Ramos (cell line): ENCODE results near the gene SLC16A10.

Source experiments
- in situ Hi-C: fragments of 300-500 bp; cut with MboI; formaldehyde crosslinking; loops from one replicate; pipeline ENCODE4 v1.14.3; 2022; ENCODE audit warnings: low sequenced_read_pairs; ENCODE audit not compliant: unreplicated experiment

SLC16A10 gene

DNA sequence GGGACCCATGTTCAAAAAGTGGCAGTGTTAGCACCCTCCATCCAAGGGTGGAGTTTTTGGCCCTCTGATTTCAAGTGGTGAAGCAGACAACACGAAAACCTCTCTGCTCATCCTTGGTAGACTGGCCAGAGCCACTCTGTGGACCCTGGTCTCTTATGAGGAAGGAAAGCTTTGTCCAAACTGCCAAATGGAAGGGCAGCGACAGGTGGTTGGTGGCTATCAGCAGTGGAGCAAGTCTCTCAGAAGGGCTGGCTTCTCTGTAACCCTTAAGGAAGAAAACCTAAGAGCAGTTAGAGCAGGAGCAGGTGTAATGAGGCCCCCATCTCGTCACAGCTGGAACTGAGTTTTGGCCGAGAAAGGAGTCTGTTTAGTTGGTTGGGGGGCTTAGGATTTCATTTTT, 155.8 kb downstream of the SLC16A10 start:
- in situ Hi-C loops, result no loop called here

- in situ Hi-C loops, result no loop called here
These were observed 161.5 kb downstream of the SLC16A10 start for GRCh38 chr6:111248789-111249188.

GRCh38 chr6:111250791-111251354, 163.6 kb downstream of the SLC16A10 start:
- in situ Hi-C loops, result loop anchor here (10.0 to 25.0 kb wide), 2 partner anchors 394 to 786 kb away; no protein-coding TSS in a partner anchor

DNA sequence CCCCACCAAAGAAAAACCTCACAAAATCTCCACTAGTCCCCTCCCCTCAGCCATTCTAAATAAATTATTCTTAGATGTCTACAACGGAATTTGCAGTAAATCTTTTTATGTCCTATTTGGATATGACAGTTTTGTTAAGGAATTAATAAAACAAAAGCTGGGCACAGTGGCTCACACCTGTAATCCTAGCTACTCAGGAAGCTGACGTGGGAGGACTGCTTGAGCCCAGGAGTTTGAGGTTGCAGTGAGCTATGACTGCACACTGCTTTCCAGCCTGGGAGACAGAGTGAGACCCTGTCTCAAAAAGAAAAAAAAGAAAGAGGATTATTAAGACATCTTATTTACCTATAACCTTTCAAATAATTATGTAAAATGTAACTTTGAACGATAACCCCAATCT, 165.4 kb downstream of the SLC16A10 start:
- in situ Hi-C loops, result loop anchor here (10.0 to 25.0 kb wide), 2 partner anchors 392 to 785 kb away; no protein-coding TSS in a partner anchor

DNA sequence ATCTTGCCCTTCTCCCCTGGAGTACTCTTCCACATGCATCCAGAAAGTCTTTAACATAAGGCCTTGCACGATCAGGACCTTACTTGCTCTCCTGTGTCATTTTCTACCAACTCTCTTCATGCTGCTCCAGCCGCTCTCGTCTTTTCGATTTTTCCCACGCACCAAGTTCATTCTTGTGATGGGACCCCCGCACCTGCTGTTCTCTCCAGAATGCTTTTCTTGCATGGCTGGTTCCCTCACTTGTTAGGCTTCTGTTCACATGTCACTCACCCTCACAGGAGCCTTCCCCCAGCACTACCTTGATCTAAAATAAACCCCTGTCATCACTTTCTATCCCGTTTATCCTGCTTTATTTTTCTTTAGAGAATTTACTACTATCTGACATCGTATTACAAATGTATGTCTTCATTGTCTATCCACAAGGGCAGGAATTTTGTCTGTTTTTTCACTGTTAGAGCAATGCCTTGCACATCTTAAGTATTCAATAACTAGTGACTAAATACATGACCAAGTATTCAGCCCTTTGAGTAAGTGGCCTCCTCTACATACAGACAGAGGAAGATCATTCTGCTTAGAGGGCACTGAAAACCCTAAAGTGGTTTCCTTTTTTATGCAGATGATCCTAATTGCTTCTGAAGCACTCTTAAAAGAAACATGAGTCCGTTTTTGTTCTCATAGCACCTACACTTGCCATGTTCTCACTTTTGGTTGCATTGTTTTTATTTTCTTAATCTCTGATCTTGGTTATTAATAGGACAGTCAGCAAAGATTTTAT, 166.9 kb downstream of the SLC16A10 start:
- in situ Hi-C loops, result loop anchor here (10.0 to 25.0 kb wide), 2 partner anchors 391 to 783 kb away; no protein-coding TSS in a partner anchor

- in situ Hi-C loops, result loop anchor here (10.0 to 25.0 kb wide), 2 partner anchors 390 to 783 kb away; no protein-coding TSS in a partner anchor
These were observed 167.5 kb downstream of the SLC16A10 start for GRCh38 chr6:111254779-111255166.

DNA sequence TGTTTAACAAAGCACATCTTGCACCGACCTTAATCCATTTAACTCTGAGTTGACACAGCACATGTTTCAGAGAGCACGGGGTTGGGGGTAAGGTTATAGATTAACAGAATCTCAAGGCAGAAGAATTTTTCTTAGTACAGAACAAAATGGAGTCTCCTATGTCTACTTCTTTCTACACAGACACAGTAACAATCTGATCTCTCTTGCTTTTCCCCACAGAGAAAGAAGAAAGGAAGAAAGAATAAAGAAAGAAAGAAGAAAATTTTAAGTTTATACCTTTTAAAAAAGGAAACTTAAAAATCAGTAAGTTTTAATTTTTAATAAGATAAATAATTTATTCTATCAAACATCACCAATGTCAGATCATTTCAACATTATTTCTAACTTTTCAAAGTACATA, 168.5 kb downstream of the SLC16A10 start:
- in situ Hi-C loops, result loop anchor here (10.0 to 25.0 kb wide), 2 partner anchors 389 to 781 kb away; no protein-coding TSS in a partner anchor

DNA sequence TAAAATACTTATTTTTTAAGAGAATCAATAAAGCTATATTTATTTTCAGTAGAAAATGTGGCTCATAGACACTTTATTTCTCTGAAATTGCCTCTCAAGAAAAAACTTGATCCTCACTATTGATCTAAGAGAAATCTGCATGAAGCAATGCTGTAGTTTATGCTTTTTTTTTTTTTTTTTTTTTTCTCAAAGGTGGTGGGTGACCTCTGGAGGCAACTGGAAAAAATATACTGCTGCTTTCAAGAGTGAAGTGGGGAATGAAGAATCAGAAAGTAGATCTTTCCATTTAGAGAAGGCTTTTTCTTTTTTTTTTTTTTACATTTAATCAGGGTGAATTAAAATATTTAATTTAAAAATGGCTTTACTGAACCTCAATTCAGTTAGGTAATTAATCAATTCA, 169.3 kb downstream of the SLC16A10 start:
- in situ Hi-C loops, result loop anchor here (10.0 to 25.0 kb wide), 2 partner anchors 388 to 781 kb away; no protein-coding TSS in a partner anchor

GRCh38 chr6:111258010-111258409, 170.7 kb downstream of the SLC16A10 start:
- in situ Hi-C loops, result loop anchor here (10.0 to 25.0 kb wide), 2 partner anchors 387 to 779 kb away; no protein-coding TSS in a partner anchor

DNA sequence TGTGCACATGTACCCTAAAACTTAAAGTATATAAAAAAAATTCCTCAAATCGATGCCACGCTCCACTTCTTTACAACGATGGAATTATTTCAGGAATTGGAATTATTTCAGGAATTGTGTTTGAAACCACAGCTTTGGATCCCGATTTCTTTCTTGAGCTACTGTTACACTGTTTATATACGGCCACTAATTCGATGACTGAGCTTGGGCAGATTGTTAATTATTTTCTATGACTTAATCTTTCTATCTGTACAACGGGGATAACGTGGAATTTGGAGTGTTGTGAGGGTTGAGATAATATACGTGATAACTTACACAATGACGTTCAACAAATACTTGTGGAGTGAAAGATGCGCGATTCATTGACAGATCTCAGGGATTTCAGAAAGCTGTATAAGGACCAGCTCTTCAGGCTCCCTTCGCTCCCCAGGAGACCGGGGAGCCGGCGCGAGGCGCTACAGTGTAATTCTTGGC, 171.3 kb downstream of the SLC16A10 start:
- in situ Hi-C loops, result loop anchor here (10.0 to 25.0 kb wide), 2 partner anchors 386 to 779 kb away; no protein-coding TSS in a partner anchor

DNA sequence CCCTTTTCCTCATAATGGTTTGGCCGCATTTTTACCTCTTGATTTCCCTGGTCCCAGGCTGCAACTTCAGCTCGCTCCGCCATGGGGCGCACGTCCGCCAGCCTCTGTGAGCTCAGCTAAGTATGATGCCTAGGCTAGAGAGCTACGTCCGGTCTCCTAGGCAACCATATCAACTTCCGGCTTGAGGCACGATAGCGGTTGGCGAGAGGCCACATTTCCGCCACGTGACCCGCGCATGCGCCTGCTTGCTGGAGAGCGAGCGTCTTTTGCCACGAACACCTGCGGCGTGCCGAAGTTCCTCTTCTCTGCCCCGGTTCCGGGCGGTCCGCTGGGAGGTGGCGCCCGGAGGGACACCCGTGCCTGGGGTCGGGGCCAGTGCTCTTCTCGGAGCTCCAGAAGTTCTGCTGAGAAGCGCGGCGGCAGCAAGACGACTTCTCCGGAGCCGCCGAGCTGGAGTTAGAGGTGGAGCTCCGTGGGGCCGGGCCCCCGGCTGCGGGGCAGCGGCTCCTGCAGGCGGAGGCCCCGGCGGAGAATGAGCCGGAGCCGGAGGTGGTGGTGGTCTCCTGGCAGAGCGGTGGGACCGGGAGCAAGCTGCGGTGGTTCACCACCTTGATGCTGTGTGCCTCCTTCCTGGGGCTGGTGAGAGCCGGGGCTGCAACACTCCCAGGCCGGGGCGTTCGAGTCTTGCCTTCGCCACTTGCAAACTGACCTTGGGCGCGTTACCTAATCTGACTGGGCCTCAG, 172.0 kb downstream of the SLC16A10 start:
- in situ Hi-C loops, result loop anchor here (10.0 to 25.0 kb wide), 2 partner anchors 386 to 778 kb away; no protein-coding TSS in a partner anchor

DNA sequence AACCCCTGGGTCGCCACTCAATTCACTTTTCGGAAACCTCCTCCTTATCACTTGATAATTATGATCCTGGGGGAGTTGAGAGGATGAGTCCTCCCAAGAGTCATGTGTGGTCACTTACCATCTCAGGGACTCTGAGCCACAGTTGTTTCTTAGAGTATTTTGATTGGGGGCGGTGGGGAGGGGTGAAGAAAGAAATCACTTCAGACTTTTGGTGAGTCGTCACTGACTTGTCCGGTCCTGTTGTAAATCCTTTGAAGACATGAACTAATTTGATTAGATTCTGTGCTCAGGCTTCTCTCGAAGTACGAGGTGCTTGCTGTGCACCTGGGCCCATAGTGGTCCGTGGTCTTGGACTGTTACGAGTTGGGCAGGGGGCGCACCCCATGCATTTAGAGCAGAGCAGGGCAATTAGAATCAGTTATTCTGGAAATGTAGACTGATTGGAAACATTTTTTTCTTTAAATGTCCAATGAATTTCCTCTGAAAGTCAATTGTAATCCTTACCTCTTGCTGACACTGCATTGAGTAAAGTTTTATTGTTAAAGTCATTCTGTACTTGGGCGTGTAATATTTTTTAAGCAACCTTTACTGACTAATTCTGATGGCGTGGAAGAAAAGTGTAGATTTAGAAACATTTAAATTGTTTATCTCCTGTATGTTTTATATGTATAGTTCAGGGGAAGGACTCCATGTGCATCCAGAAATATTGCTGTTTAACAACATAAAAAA, 173.4 kb downstream of the SLC16A10 start:
- in situ Hi-C loops, result loop anchor here (25.0 kb wide), 1 partner anchor 777 kb away; no protein-coding TSS in a partner anchor

GRCh38 chr6:111263837-111264236, 176.5 kb downstream of the SLC16A10 start:
- in situ Hi-C loops, result loop anchor here (25.0 kb wide), 1 partner anchor 773 kb away; no protein-coding TSS in a partner anchor

DNA sequence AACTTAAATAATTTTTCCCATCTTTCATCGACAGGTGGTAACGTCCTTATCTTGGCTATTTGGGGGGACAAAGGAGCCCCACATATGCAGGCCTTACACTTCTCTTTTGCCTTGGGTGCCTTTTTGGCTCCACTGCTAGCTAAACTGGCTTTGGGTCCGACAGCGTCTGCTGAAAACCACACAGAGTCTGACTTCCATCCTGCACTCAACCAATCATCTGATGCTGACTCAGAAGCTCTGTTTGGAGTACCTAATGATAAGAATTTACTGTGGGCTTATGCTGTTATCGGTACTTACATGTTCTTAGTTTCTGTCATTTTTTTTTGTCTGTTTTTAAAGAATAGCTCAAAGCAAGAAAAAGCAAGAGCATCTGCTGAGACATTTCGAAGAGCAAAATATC, 178.5 kb downstream of the SLC16A10 start:
- in situ Hi-C loops, result loop anchor here (25.0 kb wide), 1 partner anchor 771 kb away; no protein-coding TSS in a partner anchor

DNA sequence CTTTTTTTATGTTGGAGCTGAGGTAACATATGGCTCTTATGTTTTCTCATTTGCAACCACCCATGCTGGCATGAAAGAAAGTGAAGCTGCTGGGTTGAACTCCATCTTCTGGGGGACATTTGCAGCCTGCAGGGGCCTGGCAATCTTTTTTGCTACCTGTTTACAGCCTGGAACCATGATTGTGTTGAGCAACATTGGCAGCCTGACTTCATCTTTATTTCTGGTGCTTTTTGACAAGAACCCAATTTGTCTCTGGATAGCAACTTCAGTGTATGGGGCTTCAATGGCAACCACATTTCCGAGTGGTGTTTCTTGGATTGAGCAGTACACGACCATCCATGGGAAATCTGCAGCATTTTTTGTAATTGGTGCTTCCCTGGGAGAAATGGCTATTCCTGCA, 179.0 kb downstream of the SLC16A10 start:
- in situ Hi-C loops, result loop anchor here (25.0 kb wide), 1 partner anchor 771 kb away; no protein-coding TSS in a partner anchor

GRCh38 chr6:111267764-111268333, 180.5 kb downstream of the SLC16A10 start:
- in situ Hi-C loops, result loop anchor here (25.0 kb wide), 1 partner anchor 769 kb away; no protein-coding TSS in a partner anchor

GRCh38 chr6:111269401-111269970, 182.2 kb downstream of the SLC16A10 start:
- in situ Hi-C loops, result loop anchor here (25.0 kb wide), 1 partner anchor 768 kb away; no protein-coding TSS in a partner anchor

DNA sequence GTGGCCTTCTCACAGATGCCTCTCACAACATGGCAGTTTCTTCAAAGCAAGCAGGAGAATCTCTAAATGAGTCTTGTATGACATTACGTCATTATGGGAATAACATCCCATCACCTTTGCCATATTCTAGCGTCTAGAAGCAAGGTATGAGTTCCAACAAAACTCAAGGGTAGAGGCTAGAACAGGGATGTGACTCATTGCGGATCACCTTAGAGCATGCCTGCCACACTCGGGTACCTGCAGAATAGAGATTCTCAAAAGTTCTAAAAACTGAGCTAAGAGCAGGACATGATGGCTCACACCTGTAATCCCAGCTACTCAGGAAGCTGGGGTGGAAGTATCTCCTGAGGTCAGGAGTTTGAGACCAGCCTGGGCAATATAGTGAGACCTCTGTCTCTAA, 182.8 kb downstream of the SLC16A10 start:
- in situ Hi-C loops, result loop anchor here (25.0 kb wide), 1 partner anchor 767 kb away; no protein-coding TSS in a partner anchor
